A673 (cell line): ENCODE data around the gene CP. TPM values are rescaled to one million over a fixed set of nuclear protein-coding genes. Genes with fewer than 3 reads are reported as not detected.
"Not testable (repeated sequence)": the region's sequence is repeated elsewhere in the genome, so short reads cannot be mapped to it uniquely, and the experiment has no call there.

ENCODE experiments used
- BruUV-seq: library from RNA; stranded (reverse); fragments of 400-500 nt; replicated peaks from 2 replicates; lab custom pipeline; 2021; lab: Mats Ljungman, UMichigan
- CTCF ChIA-PET: fragments of 300-600 bp; sonication (Branson Sonifier 250); formaldehyde crosslinking; loops from one replicate; lab custom pipeline; 2022; ENCODE audit warnings: antibody characterized with exemption; lab: Charles Lee
- POLR2A ChIA-PET: fragments of 300-600 bp; sonication (Branson Sonifier 250); formaldehyde crosslinking; loops from one replicate; lab custom pipeline; 2022; ENCODE audit warnings: antibody characterized with exemption; ENCODE audit not compliant: low non-redundant PET; lab: Charles Lee
- DNase-seq: peaks from one replicate; pipeline ENCODE4 v3.0.0-alpha.2; 2015; ENCODE audit warnings: low spot score
- H3K27ac ChIP-seq: fragments of 200-600 bp; sonication (generic); 2 replicates; pipeline ENCODE4 v1.5.1; 2016; ENCODE audit warnings: mixed run types, low read depth, mild to moderate bottlenecking, mixed read lengths, antibody characterized with exemption, low read length; ENCODE audit not compliant: poor library complexity, severe bottlenecking
- H3K27me3 ChIP-seq: fragments of 200-600 bp; sonication (generic); replicated peaks from 2 replicates; pipeline ENCODE4 v1.6.1; 2017; ENCODE audit warnings: mixed run types, low read depth, mild to moderate bottlenecking, mixed read lengths, antibody characterized with exemption, low read length; ENCODE audit not compliant: insufficient read depth, poor library complexity
- H3K36me3 ChIP-seq: fragments of 200-600 bp; sonication (generic); 2 replicates; pipeline ENCODE4 v1.6.1; 2016; ENCODE audit warnings: mixed run types, mild to moderate bottlenecking, mixed read lengths, antibody characterized with exemption, low read length; ENCODE audit not compliant: insufficient read depth, poor library complexity, severe bottlenecking
- H3K4me1 ChIP-seq: fragments of 200-600 bp; sonication (generic); 2 replicates; pipeline ENCODE4 v1.6.1; 2017; ENCODE audit warnings: mixed run types, mild to moderate bottlenecking, mixed read lengths, antibody characterized with exemption, low read length; ENCODE audit not compliant: insufficient read depth, poor library complexity, severe bottlenecking
- H3K4me3 ChIP-seq: fragments of 200-600 bp; sonication (generic); 2 replicates; pipeline ENCODE4 v1.5.1; 2016; ENCODE audit warnings: low read depth, mixed run types, mild to moderate bottlenecking, mixed read lengths, low read length; ENCODE audit not compliant: poor library complexity, severe bottlenecking
- H3K9me3 ChIP-seq: fragments of 200-600 bp; sonication (generic); 2 replicates; pipeline ENCODE4 v1.6.1; 2016; ENCODE audit warnings: mixed run types, low read depth, mild to moderate bottlenecking, mixed read lengths, antibody characterized with exemption, low read length; ENCODE audit not compliant: poor library complexity, severe bottlenecking
- CTCF ChIP-seq: fragments of 300-800, 200-600 bp; sonication (generic); conservative IDR thresholded peaks from 2 replicates; pipeline ENCODE4 v1.5.1; 2017; ENCODE audit warnings: low read depth, mild to moderate bottlenecking, antibody characterized with exemption, low read length, moderate library complexity, mixed read lengths
- EZH2 ChIP-seq: fragments of 200-600 bp; sonication (generic); IDR thresholded peaks from 2 replicates; pipeline ENCODE4 v1.6.1; 2017; ENCODE audit warnings: borderline replicate concordance, low read depth, mild to moderate bottlenecking, mixed read lengths, antibody characterized with exemption, low read length; ENCODE audit not compliant: poor library complexity, severe bottlenecking
- intact Hi-C: fragments of 100-400 bp; cut with micrococcal nuclease; formaldehyde crosslinking; loops from one replicate; pipeline ENCODE4 v1.10.0; 2022; ENCODE audit not compliant: unreplicated experiment
- total RNA-seq: library from RNA; stranded (reverse); gene quantifications from 2 replicates; pipeline ENCODE4 v1.2.3, GENCODE V29; 2021

Gene CP
- total RNA-seq, 1 experiment from 2014 or later = not detected

- no peak for TF ChIP-seq CTCF
- no peak for TF ChIP-seq EZH2
- no peak overlapping the region for H3K4me3 ChIP-seq
These were observed 22.2 kb downstream of the CP start for GRCh38 chr3:149199474-149199873.

GRCh38 chr3:149198611-149199010 lies 23.0 kb downstream of the CP start:
- no TSS peak for BruUV-seq
- Histone ChIP-seq H3K36me3 (no peaks in the 10 kb centered on the region), H3K4me3 (no peak overlapping the region), H3K9me3 (no peaks in the 10 kb centered on the region), H3K27ac (no peak overlapping the region), H3K4me1 (peaks cover 9% of the 10 kb centered on the region), H3K27me3 (no peaks in the 10 kb centered on the region)
- TF ChIP-seq EZH2 (no peak), CTCF (no peak)
- ChIA-PET POLR2A (no interaction called here), CTCF (no interaction called here)
- no peak for DNase-seq
- intact Hi-C loops = no loop called here

More at GRCh38 chr3:149199474-149199873, 22.2 kb downstream of the CP start:
- no TSS peak for BruUV-seq
- intact Hi-C loops = no loop called here
- no peaks in the 10 kb centered on the region for H3K36me3 ChIP-seq
- no peaks in the 10 kb centered on the region for H3K27me3 ChIP-seq
- POLR2A ChIA-PET = no interaction called here
- H3K4me1 ChIP-seq = peaks cover 9% of the 10 kb centered on the region
- peak; percentile 58 for DNase-seq
- CTCF ChIA-PET = no interaction called here
- H3K9me3 ChIP-seq = no peaks in the 10 kb centered on the region
- no peak overlapping the region for H3K27ac ChIP-seq

GRCh38 chr3:149197669-149198068 lies 24.0 kb downstream of the CP start:
- intact Hi-C loops = no loop called here
- BruUV-seq = no TSS peak
- H3K4me1 ChIP-seq = peaks cover 9% of the 10 kb centered on the region
- CTCF ChIA-PET = no interaction called here
- no peaks in the 10 kb centered on the region for H3K9me3 ChIP-seq
- TF ChIP-seq CTCF (no peak), EZH2 (no peak)
- H3K27me3 ChIP-seq = no peaks in the 10 kb centered on the region
- no peak overlapping the region for H3K4me3 ChIP-seq
- no peak overlapping the region for H3K27ac ChIP-seq
- POLR2A ChIA-PET = no interaction called here
- no peak for DNase-seq
- no peaks in the 10 kb centered on the region for H3K36me3 ChIP-seq

GRCh38 chr3:149196805-149197592 lies 24.6 kb downstream of the CP start:
- H3K4me1 ChIP-seq, intact Hi-C loops, H3K27ac ChIP-seq, DNase-seq, H3K36me3 ChIP-seq, CTCF ChIA-PET, BruUV-seq, POLR2A ChIA-PET, H3K4me3 ChIP-seq, H3K27me3 ChIP-seq, H3K9me3 ChIP-seq: not testable (repeated sequence)
